Neural crest cell (in vitro differentiated cells): ENCODE data around the gene GRM1. TPM values are rescaled to one million over a fixed set of nuclear protein-coding genes. Genes with fewer than 3 reads are reported as not detected.

ENCODE experiments used
- DNase-seq: peaks from one replicate; pipeline ENCODE4 v3.0.0; 2021; ENCODE audit warnings: low read depth, mixed read lengths, low spot score
- H3K27ac Mint-ChIP-seq: one replicate; pipeline ENCODE4 v1.8.0; 2021; ENCODE audit warnings: mild to moderate bottlenecking, mixed read lengths; ENCODE audit not compliant: unreplicated experiment
- H3K27me3 Mint-ChIP-seq: 2 replicates; pipeline ENCODE4 v1.8.0; 2021; ENCODE audit warnings: low read depth, mild to moderate bottlenecking, mixed read lengths
- H3K36me3 Mint-ChIP-seq: 2 replicates; pipeline ENCODE4 v1.8.0; 2021; ENCODE audit warnings: low read depth, mild to moderate bottlenecking, mixed read lengths
- H3K4me1 Mint-ChIP-seq: 2 replicates; pipeline ENCODE4 v1.8.0; 2021; ENCODE audit warnings: mixed read lengths
- H3K4me3 Mint-ChIP-seq: one replicate; pipeline ENCODE4 v1.8.0; 2021; ENCODE audit warnings: mild to moderate bottlenecking, mixed read lengths
- H3K9me3 Mint-ChIP-seq: 2 replicates; pipeline ENCODE4 v1.8.0; 2021; ENCODE audit warnings: mixed read lengths
- total RNA-seq: library from RNA; stranded (reverse); gene quantifications from 2 replicates; pipeline ENCODE4 v1.2.1, GENCODE V29; 2021
- TF ChIP-seq, protein P1 (sequence below): fragments of 200-600 bp; sonication (generic); conservative IDR thresholded peaks from 2 replicates; pipeline ENCODE4 v1.5.0; 2021; ENCODE audit warnings: antibody characterized with exemption, mild to moderate bottlenecking

The GRM1 gene
- total RNA-seq, 1 donor from 2014 or later = 0.63 TPM

DNA sequence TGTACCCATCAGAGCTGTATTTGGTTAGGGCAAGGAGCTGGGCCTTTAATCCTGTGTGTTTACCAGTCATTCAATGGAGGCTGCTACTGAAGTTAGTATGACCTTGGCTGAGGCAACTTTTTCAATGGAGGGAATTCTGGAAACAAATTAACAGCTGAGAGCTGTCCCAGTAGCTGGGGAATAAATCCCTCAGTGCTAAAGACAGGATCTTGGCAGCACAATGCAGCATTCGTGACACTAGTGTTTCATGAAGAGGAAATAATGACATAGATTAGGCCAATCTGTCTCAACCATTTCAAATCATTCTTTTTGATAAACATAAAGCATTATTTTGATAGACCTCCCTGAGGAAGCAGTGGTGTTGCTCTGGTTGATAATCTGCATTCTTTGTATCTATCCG lies 42.9 kb downstream of the GRM1 start:
- Mint-ChIP-seq H3K36me3 (no peaks in the 10 kb centered on the region), H3K9me3 (peaks cover 6% of the 10 kb centered on the region), H3K27me3 (no peaks in the 10 kb centered on the region), H3K27ac (no peak overlapping the region), H3K4me1 (peaks cover 6% of the 10 kb centered on the region), H3K4me3 (no peak overlapping the region)
- TF ChIP-seq, protein P1, sequence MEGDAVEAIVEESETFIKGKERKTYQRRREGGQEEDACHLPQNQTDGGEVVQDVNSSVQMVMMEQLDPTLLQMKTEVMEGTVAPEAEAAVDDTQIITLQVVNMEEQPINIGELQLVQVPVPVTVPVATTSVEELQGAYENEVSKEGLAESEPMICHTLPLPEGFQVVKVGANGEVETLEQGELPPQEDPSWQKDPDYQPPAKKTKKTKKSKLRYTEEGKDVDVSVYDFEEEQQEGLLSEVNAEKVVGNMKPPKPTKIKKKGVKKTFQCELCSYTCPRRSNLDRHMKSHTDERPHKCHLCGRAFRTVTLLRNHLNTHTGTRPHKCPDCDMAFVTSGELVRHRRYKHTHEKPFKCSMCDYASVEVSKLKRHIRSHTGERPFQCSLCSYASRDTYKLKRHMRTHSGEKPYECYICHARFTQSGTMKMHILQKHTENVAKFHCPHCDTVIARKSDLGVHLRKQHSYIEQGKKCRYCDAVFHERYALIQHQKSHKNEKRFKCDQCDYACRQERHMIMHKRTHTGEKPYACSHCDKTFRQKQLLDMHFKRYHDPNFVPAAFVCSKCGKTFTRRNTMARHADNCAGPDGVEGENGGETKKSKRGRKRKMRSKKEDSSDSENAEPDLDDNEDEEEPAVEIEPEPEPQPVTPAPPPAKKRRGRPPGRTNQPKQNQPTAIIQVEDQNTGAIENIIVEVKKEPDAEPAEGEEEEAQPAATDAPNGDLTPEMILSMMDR = no peak
- no peak for DNase-seq

DNA sequence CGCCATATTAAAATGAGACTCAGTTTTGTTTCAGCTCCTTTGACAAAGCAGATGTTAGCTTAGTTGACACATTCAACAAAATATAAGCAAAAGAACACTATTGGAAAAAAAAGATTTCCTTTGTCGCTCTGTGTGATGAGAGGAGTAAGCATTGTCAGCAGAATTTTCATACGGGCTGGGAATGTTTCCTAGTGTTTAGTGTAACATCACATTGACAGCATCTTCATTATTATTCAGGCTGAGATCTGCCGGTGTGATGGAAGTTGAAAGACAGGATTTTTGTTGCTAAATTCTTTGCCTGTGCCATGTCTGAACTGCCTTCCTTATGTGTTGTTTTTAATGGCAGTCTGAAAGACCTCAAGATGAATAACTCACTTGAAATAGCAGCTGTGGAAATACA lies 49.1 kb downstream of the GRM1 start:
- Mint-ChIP-seq H3K36me3 (no peaks in the 10 kb centered on the region), H3K4me3 (no peak overlapping the region), H3K9me3 (peaks cover 8% of the 10 kb centered on the region), H3K27ac (peak overlapping the region; percentile 0), H3K27me3 (no peaks in the 10 kb centered on the region), H3K4me1 (peaks cover 26% of the 10 kb centered on the region)
- DNase-seq = no peak
- TF ChIP-seq, protein P1 = no peak

DNA sequence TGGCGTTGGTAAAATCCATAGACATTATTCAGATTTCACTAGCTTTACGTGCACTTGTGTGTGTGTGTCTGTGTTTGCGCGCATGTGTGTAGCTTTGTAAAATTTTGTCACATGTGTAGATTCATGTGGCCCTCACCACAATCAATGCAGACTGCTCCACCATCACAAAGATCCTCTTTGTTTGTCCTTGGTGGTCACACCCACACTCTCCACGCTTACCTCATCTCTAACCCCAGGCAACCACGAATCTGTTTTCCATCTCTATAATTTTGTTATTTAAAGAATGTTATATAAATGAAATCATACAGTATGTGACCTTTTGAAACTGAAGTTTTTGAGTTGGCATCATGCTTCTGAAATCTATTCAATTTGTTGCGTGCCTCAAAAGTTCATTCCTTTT lies 58.5 kb downstream of the GRM1 start:
- H3K27ac Mint-ChIP-seq = no peak overlapping the region
- H3K4me1 Mint-ChIP-seq = peaks cover 3% of the 10 kb centered on the region
- no peak overlapping the region for H3K4me3 Mint-ChIP-seq
- TF ChIP-seq, protein P1 = no peak
- peaks cover 3% of the 10 kb centered on the region for H3K27me3 Mint-ChIP-seq
- no peak for DNase-seq
- peaks cover 2% of the 10 kb centered on the region for H3K9me3 Mint-ChIP-seq
- H3K36me3 Mint-ChIP-seq = no peaks in the 10 kb centered on the region

DNA sequence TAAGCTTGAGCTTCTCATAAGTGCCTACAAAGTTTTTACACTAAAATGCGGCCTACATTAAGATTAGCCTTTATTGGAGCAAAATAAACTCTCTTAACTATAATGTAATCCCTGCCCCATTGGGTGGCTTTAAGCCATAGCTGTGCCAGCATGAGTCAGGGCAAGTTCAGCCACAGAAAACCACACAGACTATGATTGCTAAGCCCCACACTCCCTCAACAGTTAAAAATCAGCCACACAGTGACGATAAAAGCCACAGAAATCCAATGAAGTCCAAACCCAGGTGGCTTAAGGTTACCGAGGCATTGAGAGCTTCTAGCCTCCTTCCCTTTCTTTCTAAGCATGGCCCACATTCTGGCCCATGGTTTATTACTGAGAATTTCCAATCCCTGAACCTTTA lies 61.6 kb downstream of the GRM1 start:
- Mint-ChIP-seq H3K36me3 (no peaks in the 10 kb centered on the region), H3K9me3 (no peaks in the 10 kb centered on the region), H3K27me3 (no peaks in the 10 kb centered on the region), H3K27ac (peak overlapping the region; percentile 14), H3K4me3 (no peak overlapping the region), H3K4me1 (no peaks in the 10 kb centered on the region)
- TF ChIP-seq, protein P1 = no peak
- no peak for DNase-seq

DNA sequence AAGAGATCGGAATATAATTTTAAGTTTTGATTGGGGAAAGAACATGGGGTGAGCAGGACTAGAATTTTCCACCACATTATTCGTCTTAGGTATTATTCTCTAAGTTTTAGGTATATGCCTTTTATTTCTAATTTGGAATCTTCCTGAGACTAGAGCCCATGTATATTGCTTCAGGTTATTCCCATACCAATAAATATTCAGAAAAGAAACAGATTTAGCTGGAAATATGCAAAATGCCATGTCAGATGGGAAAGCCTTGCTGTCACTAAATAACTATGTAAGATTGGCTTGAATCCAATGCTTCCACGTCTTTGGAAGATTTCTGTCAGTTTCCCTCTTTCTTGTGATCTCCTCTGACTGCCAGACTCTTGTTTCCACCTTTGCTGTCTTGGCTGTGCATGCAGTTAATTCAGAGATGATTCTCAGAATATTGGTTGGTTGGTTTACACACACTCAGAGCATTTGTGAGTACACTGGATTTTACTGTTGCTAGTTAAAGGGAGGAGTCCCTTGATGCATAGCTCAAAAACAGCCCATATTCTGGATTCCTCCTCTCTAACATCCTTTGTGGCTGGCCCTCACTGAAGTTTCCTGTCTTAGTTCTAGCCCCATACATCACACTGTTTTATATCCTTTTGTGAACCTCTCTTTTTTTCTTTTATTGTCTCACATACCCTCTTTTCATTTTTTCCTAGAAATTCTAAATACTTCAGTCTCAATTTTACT lies 64.3 kb downstream of the GRM1 start:
- H3K4me1 Mint-ChIP-seq = no peaks in the 10 kb centered on the region
- no peaks in the 10 kb centered on the region for H3K27me3 Mint-ChIP-seq
- H3K9me3 Mint-ChIP-seq = no peaks in the 10 kb centered on the region
- H3K27ac Mint-ChIP-seq = no peak overlapping the region
- no peak for DNase-seq
- no peaks in the 10 kb centered on the region for H3K36me3 Mint-ChIP-seq
- H3K4me3 Mint-ChIP-seq = no peak overlapping the region
- TF ChIP-seq, protein P1 = no peak
